Measurements from ENCODE around the gene SSBP2.

The SSBP2 gene

DNA sequence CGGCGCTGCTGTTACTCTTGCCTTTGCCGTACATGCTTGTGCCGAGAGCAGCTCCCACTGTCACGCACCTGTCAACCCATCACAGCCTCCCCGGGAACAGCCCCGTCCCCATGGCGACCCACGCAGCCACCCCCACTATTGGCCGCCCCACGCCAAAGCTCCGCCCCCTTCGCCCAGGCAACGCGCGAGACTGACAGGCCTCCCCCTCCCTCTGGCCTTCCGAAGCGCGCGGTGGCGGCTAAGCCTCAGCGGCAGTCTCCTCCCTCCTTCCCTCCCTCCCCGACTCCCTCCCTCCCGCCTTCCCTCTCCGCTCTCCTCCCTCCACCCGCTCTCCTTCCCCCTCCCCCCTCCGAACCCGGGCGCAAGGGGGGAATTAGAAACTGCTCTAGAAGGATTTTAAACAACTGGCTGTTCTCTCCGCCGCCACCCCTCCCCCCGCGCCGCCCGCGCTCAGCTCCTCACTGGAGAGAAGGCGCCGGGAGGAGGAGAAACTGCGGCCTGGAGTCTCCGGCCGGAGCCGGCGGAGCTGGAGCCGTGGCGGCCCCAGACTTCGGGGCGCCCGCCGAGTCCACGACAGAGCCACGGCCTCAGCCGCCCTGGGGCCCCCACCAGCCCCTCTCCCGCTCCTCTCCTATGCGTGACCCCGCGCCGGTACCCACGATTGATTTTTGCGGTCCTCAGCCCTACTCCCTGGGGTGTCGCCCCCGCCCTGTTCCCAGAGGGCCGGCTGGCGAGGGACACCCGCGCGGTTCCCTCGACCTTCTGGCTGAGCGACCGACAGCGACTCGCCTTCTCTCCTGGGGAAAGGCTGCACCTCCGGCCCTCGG is at the start of gene SSBP2:
Gene SSBP2, minus strand, starts transcription at position 89 of the 827 bp plus-strand sequence. Its CDS starts 55 bp downstream, at position 34.
- peak; percentile 100 for DNase-seq

GRCh38 chr5:81795666-81796065 is 44.8 kb upstream of the SSBP2 start:
- DNase-seq = no peak

GRCh38 chr5:81794226-81794625 is 43.3 kb upstream of the SSBP2 start:
- DNase-seq = no peak

- no peak for DNase-seq
Measured at GRCh38 chr5:81790336-81790735, 39.4 kb upstream of the SSBP2 start.

- no peak for DNase-seq
Measured at GRCh38 chr5:81789033-81789432, 38.1 kb upstream of the SSBP2 start.

GRCh38 chr5:81788329-81788728 is 37.4 kb upstream of the SSBP2 start:
- DNase-seq = no peak

GRCh38 chr5:81787474-81788242 is 36.8 kb upstream of the SSBP2 start:
- no peak for DNase-seq

GRCh38 chr5:81786991-81787390 is 36.1 kb upstream of the SSBP2 start:
- no peak for DNase-seq

GRCh38 chr5:81786496-81786895 is 35.6 kb upstream of the SSBP2 start:
- DNase-seq = no peak

DNA sequence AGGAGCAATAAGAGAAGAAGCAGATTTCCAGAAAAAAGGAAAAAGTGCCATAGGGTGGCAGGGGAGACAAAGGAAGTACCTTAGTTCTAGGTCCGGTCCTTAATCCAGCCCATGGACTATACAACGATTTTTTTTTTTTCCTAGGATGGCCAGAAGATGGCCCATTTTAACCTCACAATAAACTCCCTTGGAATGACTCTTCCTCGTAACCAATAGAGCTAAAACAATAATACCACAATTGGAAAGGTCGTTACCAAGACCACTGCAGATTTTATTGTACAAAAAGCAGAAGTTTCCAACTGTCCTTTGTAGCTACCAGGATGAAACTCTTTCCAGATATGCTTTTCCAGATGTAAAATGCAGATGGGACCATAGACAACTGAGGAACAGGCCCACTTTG is 34.4 kb upstream of the SSBP2 start:
- no peak for DNase-seq

- no peak for DNase-seq
Measured at GRCh38 chr5:81783401-81783800, 32.5 kb upstream of the SSBP2 start.

DNA sequence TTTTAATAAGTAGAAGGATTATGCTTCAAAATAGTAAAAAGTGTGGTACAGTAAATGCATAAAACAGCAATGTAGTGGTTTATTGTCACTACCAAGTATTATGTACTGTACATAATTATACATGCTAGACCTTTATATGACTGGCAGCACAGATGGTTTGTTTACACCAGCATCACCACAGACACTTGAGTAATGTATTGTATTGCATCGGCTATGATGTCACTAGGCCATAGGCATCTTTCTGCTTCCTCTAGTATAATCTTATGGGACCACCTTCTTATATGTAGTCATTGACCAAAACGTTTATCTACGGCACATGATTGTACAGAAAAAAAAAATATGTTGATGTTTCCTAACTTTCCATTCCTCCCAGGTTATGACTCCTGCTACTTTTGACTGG is 31.9 kb upstream of the SSBP2 start:
- DNase-seq = no peak

DNA sequence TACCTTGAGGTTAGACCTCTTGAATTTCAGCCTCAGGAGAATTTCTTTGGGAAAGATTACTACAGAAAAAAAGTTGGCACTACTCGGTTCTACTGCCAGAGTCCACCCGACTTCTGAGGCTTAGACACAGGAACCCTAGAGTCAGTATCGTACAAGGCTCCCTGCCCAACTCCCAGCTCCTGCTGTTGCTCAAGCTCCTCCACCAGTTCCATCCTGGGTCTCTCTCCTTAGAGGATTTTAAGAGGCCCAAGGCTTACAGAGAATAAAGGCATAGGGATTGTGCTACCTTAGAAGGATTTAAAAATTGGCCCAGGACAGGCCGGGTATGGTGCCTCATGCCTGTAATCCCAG is 29.0 kb upstream of the SSBP2 start:
- no peak for DNase-seq

DNA sequence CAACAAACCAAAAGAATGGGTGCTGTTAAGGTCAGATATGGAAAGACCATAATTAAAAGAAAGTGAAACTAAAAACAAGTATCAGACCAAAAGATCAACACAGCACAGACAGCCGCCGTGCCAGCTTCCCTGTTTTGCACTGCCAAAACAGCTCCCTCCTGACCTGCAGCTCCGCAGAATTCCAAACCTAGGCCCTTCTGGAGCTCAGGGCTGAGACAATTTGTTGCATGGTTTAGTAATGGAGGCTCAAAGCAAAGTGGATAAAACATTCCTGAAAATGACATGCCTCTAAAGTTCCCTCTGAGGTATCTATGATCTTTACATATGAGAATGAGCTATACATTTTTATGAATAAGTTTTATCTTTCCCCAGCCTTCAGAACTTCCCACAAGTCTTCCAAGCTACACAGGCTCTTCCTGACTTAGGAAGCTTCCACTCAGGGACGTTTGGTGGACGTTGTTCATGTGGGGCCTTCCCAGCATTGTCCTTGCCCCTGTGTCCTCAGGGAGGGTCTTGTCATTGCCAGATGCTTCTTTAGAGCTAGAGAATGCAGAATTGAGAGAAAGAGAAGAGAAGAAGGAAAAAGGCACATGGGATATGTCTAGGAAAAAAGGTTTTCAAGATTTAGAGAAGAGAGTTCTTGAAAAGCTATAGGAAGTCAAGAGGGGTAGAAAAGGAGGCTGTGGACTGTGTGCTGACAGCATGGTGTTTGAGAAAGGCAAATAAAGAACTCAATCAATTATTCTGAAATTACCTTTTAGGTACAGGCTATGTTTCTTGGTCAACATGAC is 28.4 kb upstream of the SSBP2 start:
- peak; percentile 25 for DNase-seq

DNA sequence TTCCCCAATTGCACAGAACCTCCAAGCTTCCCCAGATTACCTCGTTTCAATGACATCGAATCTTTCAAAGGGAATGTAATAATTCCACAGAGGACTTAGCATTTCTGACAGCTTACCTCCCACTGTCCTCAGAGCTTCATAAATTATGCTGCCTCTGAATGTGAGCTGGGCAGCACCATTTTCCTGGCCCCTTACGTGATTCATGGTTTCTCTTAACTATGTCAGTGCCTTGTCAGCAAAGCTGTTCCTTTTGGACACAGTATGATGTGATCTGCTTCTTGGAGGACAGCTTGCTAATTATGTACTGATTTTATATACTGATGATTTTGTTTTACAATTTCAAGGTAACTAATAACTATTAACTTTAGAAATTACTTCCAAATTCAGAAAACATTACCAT is 27.7 kb upstream of the SSBP2 start:
- no peak for DNase-seq

- no peak for DNase-seq
Measured at GRCh38 chr5:81776258-81776657, 25.4 kb upstream of the SSBP2 start.

DNA sequence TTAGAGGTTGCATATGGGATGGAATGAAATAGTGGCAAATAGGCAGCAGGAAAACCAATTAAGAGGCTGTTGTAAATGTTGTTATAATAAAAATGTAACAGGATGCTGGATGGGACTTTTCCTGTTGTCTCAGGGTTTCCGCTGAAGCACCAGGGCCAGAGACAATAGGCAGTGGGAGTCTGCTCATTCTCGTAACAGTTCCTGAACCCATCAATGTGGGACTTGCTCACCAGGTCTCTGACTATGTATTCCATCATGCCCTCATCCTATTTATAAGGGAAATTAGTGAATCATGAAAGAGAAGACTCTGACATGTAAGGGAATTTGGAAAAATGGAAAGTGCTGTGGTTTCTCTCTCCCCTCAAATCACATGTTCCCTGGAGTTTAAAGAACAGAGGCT is 23.5 kb upstream of the SSBP2 start:
- DNase-seq = no peak

DNA sequence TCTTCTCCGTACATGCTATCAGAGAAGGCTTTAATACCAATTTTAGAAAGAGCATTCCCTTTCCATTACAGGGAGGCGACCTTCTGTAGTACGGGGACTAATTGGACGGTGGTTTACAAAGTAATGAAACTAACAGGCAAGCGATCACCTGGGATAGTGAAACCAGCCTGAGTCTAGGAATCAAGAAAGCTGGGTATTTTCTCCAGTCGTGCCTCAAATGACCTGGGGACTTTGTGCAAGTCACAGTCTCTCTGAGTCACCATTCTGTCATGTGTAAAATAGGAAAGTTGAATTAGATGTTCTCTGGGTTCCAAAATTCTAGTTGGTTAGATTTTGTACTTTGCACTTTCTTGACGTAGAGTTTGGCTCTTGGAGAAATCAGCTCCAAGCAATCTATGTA is 22.7 kb upstream of the SSBP2 start:
- DNase-seq = no peak

GRCh38 chr5:81773161-81773560 is 22.3 kb upstream of the SSBP2 start:
- no peak for DNase-seq

DNA sequence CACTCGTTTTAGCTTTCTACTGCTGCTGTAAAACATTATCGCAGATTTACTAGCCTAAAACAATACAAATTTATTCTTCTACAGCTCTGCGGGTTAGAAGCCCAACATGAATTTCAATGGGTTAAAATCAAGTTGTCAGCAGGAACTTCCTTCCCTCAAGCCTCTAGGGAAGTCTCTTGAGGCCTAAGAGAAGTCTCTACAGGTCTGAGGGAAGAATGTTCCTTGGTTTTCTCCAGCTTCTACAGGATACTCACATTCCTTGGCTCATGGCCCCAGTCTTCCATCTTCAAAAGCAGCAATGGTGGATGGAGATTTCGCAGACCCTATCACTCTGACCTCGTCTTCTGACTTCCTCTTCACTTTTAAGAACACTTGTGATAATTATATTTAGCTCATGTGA is 21.6 kb upstream of the SSBP2 start:
- no peak for DNase-seq

DNA sequence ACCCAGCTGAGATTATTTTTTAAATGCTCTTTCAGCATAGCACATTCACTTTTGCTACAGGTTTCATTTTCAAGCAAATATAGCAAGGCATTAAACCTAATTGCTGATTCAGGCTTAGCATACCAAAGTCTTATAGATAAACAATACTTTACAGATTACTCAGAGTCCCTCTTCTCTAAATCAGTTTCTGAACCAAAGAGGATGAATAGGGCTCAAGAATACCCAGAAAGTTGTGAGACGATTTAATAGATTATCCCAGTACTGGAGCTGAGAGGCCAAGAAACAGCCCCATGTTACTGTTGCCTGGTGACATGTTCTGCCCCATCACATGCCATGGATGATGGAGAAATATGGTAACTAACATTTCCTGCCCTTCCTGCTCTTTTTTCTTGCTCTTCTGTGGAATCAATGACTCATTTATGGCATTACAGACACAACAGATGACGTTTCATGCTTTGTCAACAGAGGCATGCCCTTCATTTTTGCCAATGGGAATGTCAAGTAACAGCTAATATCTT is 18.1 kb upstream of the SSBP2 start:
- DNase-seq = no peak

GRCh38 chr5:81767938-81768337 is 17.0 kb upstream of the SSBP2 start:
- no peak for DNase-seq

- no peak for DNase-seq
Measured at GRCh38 chr5:81767097-81767496, 16.2 kb upstream of the SSBP2 start.

Data from NCI-H1694 treated with DMSO at 0.1 percent for 48 hours (cell line).